Neutrophil (primary cell): ENCODE results near the gene LDLRAP1.
A peak's percentile ranks its signal among the peaks of the same experiment; 100 is the strongest.

Experiments used
- H3K27ac ChIP-seq: fragments of 200-600 bp; sonication (generic); 2 replicates; pipeline ENCODE4 v1.5.1; 2016; ENCODE audit warnings: mild to moderate bottlenecking, moderate library complexity
- H3K27me3 ChIP-seq: fragments of 200-600 bp; sonication (generic); 2 replicates; pipeline ENCODE4 v1.6.0; 2016; ENCODE audit warnings: mild to moderate bottlenecking
- H3K36me3 ChIP-seq: fragments of 200-600 bp; sonication (generic); 2 replicates; pipeline ENCODE4 v1.5.1; 2017
- H3K4me1 ChIP-seq, 2 experiments: fragments of 200-600 bp in 1 of 2; sonication (generic) in 1 of 2; 1 replicate in 1 of 2; 2 replicates in 1 of 2; pipeline versions ENCODE4 v1.5.1 to v1.6.1; 2013 to 2016; ENCODE audit warnings: low read depth in 1 of 2, low read length in 1 of 2, mild to moderate bottlenecking in 1 of 2, moderate library complexity in 1 of 2; ENCODE audit not compliant: control insufficient read depth in 1 of 2, insufficient read depth in 1 of 2
- H3K4me3 ChIP-seq, 2 experiments: fragments of 200-600 bp in 1 of 2; sonication (generic) in 1 of 2; 1 replicate in 1 of 2; 2 replicates in 1 of 2; pipeline ENCODE4 v1.5.1; 2013 to 2016; ENCODE audit warnings: low read depth in 1 of 2, low read length in 1 of 2, mild to moderate bottlenecking in 1 of 2, moderate library complexity in 1 of 2
- H3K9me3 ChIP-seq: fragments of 200-600 bp; sonication (generic); 2 replicates; pipeline ENCODE4 v1.5.1; 2016
- TF ChIP-seq, protein P1 (sequence below): fragments of 200-600 bp; sonication (generic); IDR thresholded peaks from 2 replicates; pipeline ENCODE4 v1.5.1; 2016; ENCODE audit warnings: antibody characterized with exemption

Gene LDLRAP1, protein sequence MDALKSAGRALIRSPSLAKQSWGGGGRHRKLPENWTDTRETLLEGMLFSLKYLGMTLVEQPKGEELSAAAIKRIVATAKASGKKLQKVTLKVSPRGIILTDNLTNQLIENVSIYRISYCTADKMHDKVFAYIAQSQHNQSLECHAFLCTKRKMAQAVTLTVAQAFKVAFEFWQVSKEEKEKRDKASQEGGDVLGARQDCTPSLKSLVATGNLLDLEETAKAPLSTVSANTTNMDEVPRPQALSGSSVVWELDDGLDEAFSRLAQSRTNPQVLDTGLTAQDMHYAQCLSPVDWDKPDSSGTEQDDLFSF

DNA sequence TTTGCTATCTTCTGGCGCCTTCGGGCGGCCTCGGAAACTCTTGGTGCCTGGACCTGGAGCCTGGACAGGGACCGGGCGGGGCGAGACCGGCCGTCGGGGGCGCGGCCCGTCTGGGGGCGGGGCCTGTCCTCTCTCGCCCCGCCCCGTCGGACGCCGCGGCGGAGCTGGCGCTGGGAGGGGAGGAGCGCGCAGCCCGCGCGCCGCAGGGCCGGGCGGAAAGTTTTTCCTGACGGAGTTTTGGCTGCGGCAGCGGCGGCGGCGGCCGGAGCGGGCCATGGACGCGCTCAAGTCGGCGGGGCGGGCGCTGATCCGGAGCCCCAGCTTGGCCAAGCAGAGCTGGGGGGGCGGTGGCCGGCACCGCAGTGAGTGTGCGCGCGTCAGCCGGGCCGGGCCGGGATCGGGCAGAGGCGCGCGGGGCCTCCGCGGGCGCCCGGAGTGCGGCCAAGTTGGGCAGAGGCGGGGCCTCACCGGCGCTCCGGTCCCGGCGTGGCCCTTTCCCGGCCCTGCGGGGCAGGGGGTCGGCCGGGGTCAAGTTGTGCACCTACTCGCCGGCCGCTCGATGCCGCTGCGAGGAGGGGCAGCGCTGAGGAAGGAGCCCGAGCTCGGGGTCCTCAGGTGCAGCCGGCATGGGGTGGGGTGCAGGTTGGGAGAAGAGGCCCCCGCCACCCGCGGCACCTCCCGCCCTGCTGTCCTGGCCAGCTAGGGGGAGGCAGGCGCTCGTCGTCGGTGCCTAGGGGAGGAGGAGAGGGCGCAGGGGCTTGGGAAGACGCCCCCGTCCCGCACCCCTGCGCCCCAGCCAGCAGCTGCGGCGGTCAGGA, at the start of gene LDLRAP1:
Gene LDLRAP1, plus strand, starts transcription at position 182 of the 818 bp plus-strand sequence. Its CDS starts 93 bp downstream, at position 275.
- H3K4me3 ChIP-seq: peak within 1 kb of the TSS; percentile 60 to 61
- peaks cover 25% of the 10 kb centered on the region for H3K27me3 ChIP-seq
- no peaks in the 10 kb centered on the region for H3K36me3 ChIP-seq
- TF ChIP-seq, protein P1, sequence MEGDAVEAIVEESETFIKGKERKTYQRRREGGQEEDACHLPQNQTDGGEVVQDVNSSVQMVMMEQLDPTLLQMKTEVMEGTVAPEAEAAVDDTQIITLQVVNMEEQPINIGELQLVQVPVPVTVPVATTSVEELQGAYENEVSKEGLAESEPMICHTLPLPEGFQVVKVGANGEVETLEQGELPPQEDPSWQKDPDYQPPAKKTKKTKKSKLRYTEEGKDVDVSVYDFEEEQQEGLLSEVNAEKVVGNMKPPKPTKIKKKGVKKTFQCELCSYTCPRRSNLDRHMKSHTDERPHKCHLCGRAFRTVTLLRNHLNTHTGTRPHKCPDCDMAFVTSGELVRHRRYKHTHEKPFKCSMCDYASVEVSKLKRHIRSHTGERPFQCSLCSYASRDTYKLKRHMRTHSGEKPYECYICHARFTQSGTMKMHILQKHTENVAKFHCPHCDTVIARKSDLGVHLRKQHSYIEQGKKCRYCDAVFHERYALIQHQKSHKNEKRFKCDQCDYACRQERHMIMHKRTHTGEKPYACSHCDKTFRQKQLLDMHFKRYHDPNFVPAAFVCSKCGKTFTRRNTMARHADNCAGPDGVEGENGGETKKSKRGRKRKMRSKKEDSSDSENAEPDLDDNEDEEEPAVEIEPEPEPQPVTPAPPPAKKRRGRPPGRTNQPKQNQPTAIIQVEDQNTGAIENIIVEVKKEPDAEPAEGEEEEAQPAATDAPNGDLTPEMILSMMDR: no peak
- H3K4me1 ChIP-seq: peaks cover 12 to 18% of the 10 kb centered on the region in 2 experiments
- no peaks in the 10 kb centered on the region for H3K9me3 ChIP-seq
- H3K27ac ChIP-seq: no peak within 1 kb of the TSS

DNA sequence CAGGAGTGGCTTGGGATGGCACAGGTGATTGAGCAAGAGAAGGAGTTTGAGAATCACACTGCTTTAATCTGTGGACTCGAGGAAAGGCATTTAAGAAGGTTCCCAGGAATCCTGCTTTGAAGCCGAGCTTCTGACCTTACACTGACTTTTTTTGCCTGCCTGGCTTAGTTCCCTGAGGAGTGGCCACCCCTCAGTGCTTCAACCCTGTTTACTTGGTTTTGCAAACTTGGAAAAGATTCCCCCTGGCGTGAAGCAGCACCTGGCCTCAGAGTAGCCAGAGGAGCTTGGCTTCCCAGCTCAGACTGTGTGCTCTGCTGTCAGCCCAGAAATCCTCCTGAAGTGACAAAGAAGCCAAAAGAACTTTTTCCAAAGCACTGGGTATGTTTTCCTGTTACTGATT, 48.5 kb upstream of the LDLRAP1 start:
- TF ChIP-seq, protein P1: no peak
- Histone ChIP-seq H3K27ac (no peak overlapping the region), H3K4me3 (no peak overlapping the region), H3K27me3 (no peaks in the 10 kb centered on the region), H3K36me3 (peaks cover 85% of the 10 kb centered on the region), H3K4me1 (no peaks in the 10 kb centered on the region), H3K9me3 (no peaks in the 10 kb centered on the region)

DNA sequence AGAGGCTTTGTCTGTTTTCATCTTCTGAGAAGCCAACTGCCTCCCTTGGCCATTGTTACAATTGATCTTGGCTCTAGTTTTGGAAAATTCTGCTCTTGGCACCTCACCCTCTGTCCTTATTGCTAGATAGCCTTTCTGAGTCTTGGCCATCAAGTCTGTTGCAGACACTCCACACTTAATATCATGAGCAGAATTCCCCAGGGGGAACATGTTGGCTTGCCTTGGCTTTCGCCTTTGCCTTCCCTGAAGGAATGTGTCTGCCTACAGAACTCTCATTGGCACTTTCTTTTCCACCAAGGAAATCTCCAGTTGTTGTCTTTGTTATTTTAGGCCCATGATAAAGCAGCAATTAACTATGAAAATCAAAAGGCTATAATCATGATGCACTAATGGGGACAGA, 42.7 kb upstream of the LDLRAP1 start:
- Histone ChIP-seq H3K27ac (no peak overlapping the region), H3K27me3 (peaks cover 4% of the 10 kb centered on the region), H3K4me3 (no peak overlapping the region), H3K4me1 (no peaks in the 10 kb centered on the region), H3K9me3 (no peaks in the 10 kb centered on the region), H3K36me3 (peaks cover 32% of the 10 kb centered on the region)
- TF ChIP-seq, protein P1: no peak

DNA sequence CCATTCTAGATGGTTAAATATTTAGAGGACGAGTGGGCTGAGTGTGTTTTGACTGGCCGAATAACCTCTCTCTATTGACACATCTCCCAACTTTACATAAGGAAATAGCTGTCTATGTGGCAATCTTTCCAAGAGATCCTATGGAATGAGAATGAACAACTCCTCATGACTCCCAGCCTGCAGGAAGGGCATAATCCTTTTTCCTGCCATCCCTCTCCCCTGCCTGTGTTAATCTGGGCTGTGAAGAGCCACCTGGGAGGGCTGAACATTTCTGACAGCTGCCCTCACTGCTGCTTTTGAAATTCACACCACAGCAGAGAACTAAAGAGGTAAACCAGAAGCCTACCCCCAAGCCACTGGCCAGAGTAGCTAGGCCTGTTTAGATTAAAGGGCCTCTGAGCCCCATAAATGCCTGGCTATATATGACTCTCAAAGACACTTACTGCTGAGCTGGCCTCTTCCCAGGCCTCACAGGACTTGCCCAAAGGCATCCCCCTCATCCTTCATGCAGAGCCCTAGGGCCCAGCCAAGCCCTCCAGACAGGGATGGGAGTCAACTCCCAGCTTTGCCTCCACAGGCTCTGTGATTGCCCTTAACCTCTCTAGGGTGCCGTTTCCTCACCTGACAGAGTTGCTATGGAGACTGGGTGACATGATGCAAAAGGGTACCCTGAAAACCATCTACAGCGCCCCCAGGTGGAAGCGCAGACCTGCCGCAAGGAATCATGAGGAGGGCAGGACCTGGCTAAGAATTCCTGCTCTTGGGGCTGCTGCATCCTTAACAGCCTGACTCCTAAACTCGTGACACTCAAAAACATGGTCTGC, 42.0 kb upstream of the LDLRAP1 start:
- H3K9me3 ChIP-seq: no peaks in the 10 kb centered on the region
- H3K4me3 ChIP-seq: no peak overlapping the region
- H3K4me1 ChIP-seq: no peaks in the 10 kb centered on the region
- H3K27me3 ChIP-seq: peaks cover 12% of the 10 kb centered on the region
- H3K27ac ChIP-seq: no peak overlapping the region
- H3K36me3 ChIP-seq: peaks cover 26% of the 10 kb centered on the region
- TF ChIP-seq, protein P1: no peak

DNA sequence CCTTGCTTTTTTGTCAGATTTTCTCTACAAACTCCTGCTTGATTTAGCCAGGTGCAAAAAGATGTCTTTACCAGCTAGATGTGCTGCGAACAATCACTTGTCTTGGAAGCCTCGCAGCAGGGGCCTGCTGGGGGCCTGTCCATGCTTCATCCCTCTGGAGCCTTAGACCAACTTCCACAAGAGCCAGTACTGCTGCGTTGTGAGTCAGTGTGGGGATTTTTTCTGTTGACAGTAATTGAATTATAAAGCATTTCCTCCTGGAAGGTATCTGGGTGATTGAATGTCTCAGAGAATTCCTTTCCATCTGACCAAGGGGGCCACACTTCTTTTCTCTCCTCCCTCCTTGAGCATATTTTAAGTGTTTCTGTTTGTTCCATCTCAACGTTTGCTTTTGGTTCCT, 40.4 kb upstream of the LDLRAP1 start:
- Histone ChIP-seq H3K4me1 (no peaks in the 10 kb centered on the region), H3K27ac (no peak overlapping the region), H3K27me3 (peaks cover 19% of the 10 kb centered on the region), H3K36me3 (peaks cover 13% of the 10 kb centered on the region), H3K9me3 (no peaks in the 10 kb centered on the region), H3K4me3 (no peak overlapping the region)
- TF ChIP-seq, protein P1: no peak
